Loucy (cell line): ENCODE data around the gene CAMLG.

Experiments
- H2AFZ ChIP-seq: fragments of 200-600 bp; sonication (generic); 2 replicates; pipeline ENCODE4 v1.6.0; 2016; ENCODE audit warnings: antibody characterized with exemption, mild to moderate bottlenecking, low read length, moderate library complexity
- H3F3A ChIP-seq: fragments of 200-600 bp; 2 replicates; pipeline ENCODE4 v1.6.0; 2016; ENCODE audit warnings: antibody characterized with exemption, low read depth, mild to moderate bottlenecking
- H3K27me3 ChIP-seq: fragments of 200-600 bp; sonication (generic); 2 replicates; pipeline ENCODE4 v1.6.1; 2014; ENCODE audit warnings: low read length, mild to moderate bottlenecking; ENCODE audit not compliant: insufficient read depth, poor library complexity, severe bottlenecking
- H3K36me3 ChIP-seq: fragments of 200-600 bp; sonication (generic); 2 replicates; pipeline ENCODE4 v1.6.1; 2016; ENCODE audit warnings: low read length; ENCODE audit not compliant: insufficient read depth
- H3K4me1 ChIP-seq: fragments of 200-600 bp; sonication (generic); 2 replicates; pipeline ENCODE4 v1.5.1; 2014; ENCODE audit warnings: low read length, mild to moderate bottlenecking; ENCODE audit not compliant: insufficient read depth, poor library complexity, severe bottlenecking
- H3K4me2 ChIP-seq: fragments of 200-600 bp; sonication (generic); 2 replicates; pipeline ENCODE4 v1.6.0; 2014; ENCODE audit warnings: antibody characterized with exemption, low read length, low read depth, mild to moderate bottlenecking; ENCODE audit not compliant: poor library complexity, severe bottlenecking
- H3K4me3 ChIP-seq: fragments of 200-600 bp; sonication (generic); 2 replicates; pipeline ENCODE4 v1.5.1; 2014; ENCODE audit warnings: low read length, mild to moderate bottlenecking, mixed read lengths; ENCODE audit not compliant: poor library complexity, severe bottlenecking
- H3K79me2 ChIP-seq: fragments of 200-600 bp; sonication (generic); 2 replicates; pipeline ENCODE4 v1.6.1; 2014; ENCODE audit warnings: low read length; ENCODE audit not compliant: insufficient read depth
- H3K9ac ChIP-seq: fragments of 200-600 bp; sonication (generic); 2 replicates; pipeline ENCODE4 v1.6.0; 2014; ENCODE audit warnings: mild to moderate bottlenecking, low read depth, low read length, moderate library complexity; ENCODE audit not compliant: poor library complexity, severe bottlenecking
- H3K9me2 ChIP-seq: fragments of 200-600 bp; sonication (generic); replicated peaks from 2 replicates; pipeline ENCODE4 v1.6.1; 2016; ENCODE audit warnings: low read depth, low read length, mixed read lengths
- H3K9me3 ChIP-seq: fragments of 200-600 bp; sonication (generic); 2 replicates; pipeline ENCODE4 v1.6.1; 2014; ENCODE audit warnings: mild to moderate bottlenecking, antibody characterized with exemption, low read length, low read depth; ENCODE audit not compliant: insufficient read depth
- H4K20me1 ChIP-seq: fragments of 200-600 bp; sonication (generic); 2 replicates; pipeline ENCODE4 v1.6.0; 2014; ENCODE audit warnings: antibody characterized with exemption, low read length, mild to moderate bottlenecking; ENCODE audit not compliant: insufficient read depth, poor library complexity, severe bottlenecking
- CTCF ChIP-seq: fragments of 200-600 bp; sonication (generic); conservative IDR thresholded peaks from 2 replicates; pipeline ENCODE4 v1.5.1; 2014; ENCODE audit warnings: mild to moderate bottlenecking, antibody characterized with exemption, low read length
- EZH2phosphoT487 ChIP-seq: fragments of 200-600 bp; IDR thresholded peaks from 2 replicates; pipeline ENCODE4 v1.6.1; 2018; ENCODE audit warnings: antibody characterized with exemption, mild to moderate bottlenecking, moderate library complexity, borderline replicate concordance

CAMLG gene

DNA sequence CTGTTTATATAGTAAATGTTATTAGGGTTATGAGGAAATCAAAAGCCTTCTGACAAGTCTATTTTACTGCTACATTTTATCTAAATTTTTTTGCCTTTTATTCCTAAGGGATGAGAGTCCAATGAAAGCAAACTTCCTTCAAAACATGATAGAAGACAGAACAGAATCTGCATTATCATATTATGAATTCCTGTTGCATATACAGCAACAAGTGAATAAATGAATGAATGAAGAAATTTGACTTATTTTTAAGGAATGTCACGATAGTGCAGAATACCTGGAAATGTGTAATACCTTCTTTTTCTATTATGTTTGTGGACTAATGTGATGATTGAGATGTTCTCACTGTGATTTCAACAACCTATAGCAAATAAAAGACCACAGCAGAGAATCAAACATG, 13.5 kb upstream of the CAMLG start:
- H4K20me1 ChIP-seq = no peaks in the 10 kb centered on the region
- H3K36me3 ChIP-seq = peaks cover 4% of the 10 kb centered on the region; the same call in 1 of the 2 replicates
- no peaks in the 10 kb centered on the region for H3K79me2 ChIP-seq
- no peak overlapping the region for H3K9ac ChIP-seq
- no peak overlapping the region for H2AFZ ChIP-seq
- H3K4me1 ChIP-seq = no peaks in the 10 kb centered on the region
- no peak for TF ChIP-seq CTCF
- TF ChIP-seq EZH2phosphoT487 = no peak
- no peaks in the 10 kb centered on the region for H3K27me3 ChIP-seq
- no peaks in the 10 kb centered on the region for H3K9me3 ChIP-seq
- H3K4me3 ChIP-seq = no peak overlapping the region
- no peaks in the 10 kb centered on the region for H3K9me2 ChIP-seq
- no peak overlapping the region for H3K4me2 ChIP-seq
- H3F3A ChIP-seq = no peaks in the 10 kb centered on the region

DNA sequence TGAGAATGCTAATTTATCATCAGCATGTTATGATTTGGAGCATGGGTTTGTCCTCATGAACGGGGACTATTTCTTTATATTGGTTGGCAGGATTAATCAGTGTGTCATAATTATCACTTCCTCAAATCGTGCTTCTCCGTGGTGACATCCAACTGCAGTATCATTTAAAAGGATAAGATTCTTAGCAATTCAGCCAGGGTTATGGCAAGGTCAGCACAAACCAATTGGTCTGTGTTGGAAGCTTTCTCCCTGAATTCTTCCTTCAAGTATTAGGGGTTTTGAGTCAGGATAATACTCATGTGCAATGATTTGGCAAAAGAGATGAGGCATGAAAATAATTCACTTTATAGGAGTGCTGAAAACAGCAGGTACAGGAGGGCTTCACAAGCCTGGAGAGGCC, 5.5 kb upstream of the CAMLG start:
- no peak overlapping the region for H3K4me2 ChIP-seq

GRCh38 chr5:134735243-134735642, 3.1 kb upstream of the CAMLG start:
- no peaks in the 10 kb centered on the region for H3F3A ChIP-seq
- peaks cover 12% of the 10 kb centered on the region for H4K20me1 ChIP-seq
- no peaks in the 10 kb centered on the region for H3K36me3 ChIP-seq
- no peak overlapping the region for H3K9ac ChIP-seq
- H3K4me1 ChIP-seq = peaks cover 4% of the 10 kb centered on the region
- no peaks in the 10 kb centered on the region for H3K9me2 ChIP-seq
- H3K79me2 ChIP-seq = peaks cover 12% of the 10 kb centered on the region
- TF ChIP-seq EZH2phosphoT487 (no peak), CTCF (no peak)
- no peaks in the 10 kb centered on the region for H3K9me3 ChIP-seq
- no peak overlapping the region for H3K4me3 ChIP-seq
- no peak overlapping the region for H3K4me2 ChIP-seq
- H3K27me3 ChIP-seq = no peaks in the 10 kb centered on the region
- no peak overlapping the region for H2AFZ ChIP-seq

More for the DNA sequence above, 5.5 kb upstream of the CAMLG start:
- no peaks in the 10 kb centered on the region for H3K79me2 ChIP-seq
- no peaks in the 10 kb centered on the region for H3K9me3 ChIP-seq
- no peak overlapping the region for H3K9ac ChIP-seq
- H3K4me1 ChIP-seq = no peaks in the 10 kb centered on the region
- no peaks in the 10 kb centered on the region for H3K36me3 ChIP-seq
- H3K4me3 ChIP-seq = no peak overlapping the region
- H2AFZ ChIP-seq = no peak overlapping the region
- no peaks in the 10 kb centered on the region for H4K20me1 ChIP-seq
- no peaks in the 10 kb centered on the region for H3K27me3 ChIP-seq
- H3F3A ChIP-seq = no peaks in the 10 kb centered on the region
- no peaks in the 10 kb centered on the region for H3K9me2 ChIP-seq
- TF ChIP-seq EZH2phosphoT487 (no peak), CTCF (no peak)
